PC-9 (cell line): ENCODE results near the gene OTUD1. TPM values are rescaled to one million over a fixed set of nuclear protein-coding genes. Genes with fewer than 3 reads are reported as not detected.

ENCODE experiments used
- BruUV-seq: library from RNA; stranded (reverse); fragments of 400-500 nt; replicated peaks from 2 replicates; lab custom pipeline; 2021; lab: Mats Ljungman, UMichigan
- CTCF ChIA-PET: fragments of 300-600 bp; sonication (Branson Sonifier 250); formaldehyde crosslinking; loops from one replicate; lab custom pipeline; 2022; ENCODE audit warnings: antibody characterized with exemption; lab: Charles Lee
- POLR2A ChIA-PET: fragments of 300-600 bp; sonication (Branson Sonifier 250); formaldehyde crosslinking; loops from one replicate; lab custom pipeline; 2022; ENCODE audit warnings: antibody characterized with exemption; ENCODE audit not compliant: unreplicated experiment; lab: Charles Lee
- DNase-seq, 2 experiments: peaks; one replicate each; pipeline versions ENCODE4 v3.0.0 to v3.0.0-alpha.2; 2015 to 2022; ENCODE audit warnings: mixed read lengths in 1 of 2
- H2AFZ ChIP-seq: fragments of 200-600 bp; sonication (generic); 2 replicates; pipeline ENCODE4 v1.8.1; 2017; ENCODE audit warnings: antibody characterized with exemption
- H3F3A ChIP-seq: fragments of 200-600 bp; sonication (generic); 2 replicates; pipeline ENCODE4 v1.8.1; 2017; ENCODE audit warnings: antibody characterized with exemption, mild to moderate bottlenecking, low read depth; ENCODE audit not compliant: insufficient read depth
- H3K27ac ChIP-seq: fragments of 200-600 bp; sonication (generic); 2 replicates; pipeline ENCODE4 v1.6.1; 2016; ENCODE audit warnings: mixed run types
- H3K27me3 ChIP-seq: fragments of 200-600 bp; sonication (generic); 2 replicates; pipeline ENCODE4 v1.6.1; 2016; ENCODE audit warnings: low read depth, mixed run types; ENCODE audit not compliant: insufficient read depth
- H3K36me3 ChIP-seq: fragments of 200-600 bp; sonication (generic); 2 replicates; pipeline ENCODE4 v1.6.1; 2016; ENCODE audit warnings: low read depth, mixed run types
- H3K4me1 ChIP-seq: fragments of 200-600 bp; sonication (generic); replicated peaks from 2 replicates; pipeline ENCODE4 v1.6.1; 2016; ENCODE audit warnings: mixed run types; ENCODE audit not compliant: insufficient read depth
- H3K4me2 ChIP-seq: fragments of 200-600 bp; sonication (generic); 2 replicates; pipeline ENCODE4 v1.6.1; 2017; ENCODE audit warnings: mixed run types
- H3K4me3 ChIP-seq: fragments of 200-600 bp; sonication (generic); 2 replicates; pipeline ENCODE4 v1.6.1; 2016; ENCODE audit warnings: mixed run types
- H3K79me2 ChIP-seq: fragments of 200-600 bp; sonication (generic); 2 replicates; pipeline ENCODE4 v1.6.1; 2017; ENCODE audit warnings: low read depth, mixed run types
- H3K9me2 ChIP-seq: fragments of 200-600 bp; sonication (generic); 2 replicates; pipeline ENCODE4 v1.8.1; 2017; ENCODE audit warnings: mild to moderate bottlenecking; ENCODE audit not compliant: insufficient read depth
- H3K9me3 ChIP-seq: fragments of 200-600 bp; sonication (generic); 2 replicates; pipeline ENCODE4 v1.8.1; 2016; ENCODE audit warnings: low read depth; ENCODE audit not compliant: insufficient read depth
- H4K20me1 ChIP-seq: fragments of 200-600 bp; sonication (generic); 2 replicates; pipeline ENCODE4 v1.8.1; 2017; ENCODE audit not compliant: insufficient read depth
- EZH2 ChIP-seq: fragments of 200-600 bp; sonication (generic); IDR thresholded peaks from 2 replicates; pipeline ENCODE4 v1.8.0; 2017; ENCODE audit warnings: antibody characterized with exemption, low read depth
- intact Hi-C: fragments of 100-400 bp; cut with micrococcal nuclease; formaldehyde crosslinking; loops from one replicate; pipeline ENCODE4 v1.10.0; 2022; ENCODE audit not compliant: unreplicated experiment
- total RNA-seq: library from RNA; stranded (reverse); gene quantifications from 2 replicates; pipeline ENCODE4 v1.2.3, GENCODE V29; 2021
- TF ChIP-seq, protein P1 (sequence below): fragments of 200-600 bp; sonication (generic); conservative IDR thresholded peaks from 2 replicates; pipeline ENCODE4 v1.6.1; 2017; ENCODE audit warnings: mixed run types, antibody characterized with exemption, mild to moderate bottlenecking, moderate library complexity

The OTUD1 gene
- total RNA-seq, 1 experiment from 2014 or later: 16.9 TPM

DNA sequence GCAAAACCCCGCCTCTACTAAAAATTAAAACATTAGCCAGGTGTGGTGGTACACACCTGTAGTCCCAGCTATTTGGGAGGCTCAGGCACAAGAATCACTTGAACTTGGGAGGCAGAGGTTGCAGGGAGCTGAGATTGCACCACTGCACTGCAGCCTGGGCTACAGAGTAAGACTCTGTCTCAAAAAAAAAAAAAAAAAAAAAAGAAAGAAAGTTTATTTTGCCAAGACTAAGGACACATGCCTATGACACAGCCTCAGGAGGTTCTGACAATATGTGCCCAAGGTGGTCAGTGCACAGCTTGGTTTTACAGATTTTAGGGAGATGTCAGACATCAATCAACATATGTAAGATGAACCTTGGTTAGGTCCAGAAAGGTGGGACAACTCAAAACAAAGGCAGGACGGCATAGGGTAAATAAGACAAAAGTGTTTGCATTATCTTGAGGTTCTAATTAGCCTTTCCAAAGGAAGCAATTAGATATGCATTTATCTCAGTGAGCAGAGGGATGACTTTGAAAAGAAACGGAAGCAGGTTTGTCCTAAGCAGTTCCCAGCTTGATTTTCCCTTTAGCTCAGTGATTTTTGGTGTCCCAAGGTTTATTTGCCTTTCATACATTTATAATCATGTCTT is 20.7 kb upstream of the OTUD1 start:
- Histone ChIP-seq H3K4me1 (peaks cover 65% of the 10 kb centered on the region), H3K27ac (peak overlapping the region; percentile 70), H3K79me2 (no peaks in the 10 kb centered on the region), H2AFZ (no peak overlapping the region), H3K4me3 (no peak overlapping the region), H3K9me2 (no peaks in the 10 kb centered on the region), H3F3A (peaks cover 21% of the 10 kb centered on the region), H3K36me3 (no peaks in the 10 kb centered on the region), H3K9me3 (no peaks in the 10 kb centered on the region), H3K4me2 (peak overlapping the region; percentile 58; the same call in 1 of the 2 replicates), H3K27me3 (no peaks in the 10 kb centered on the region), H4K20me1 (no peaks in the 10 kb centered on the region)
- POLR2A ChIA-PET: no interaction called here
- BruUV-seq: no TSS peak
- no peak for TF ChIP-seq EZH2
- TF ChIP-seq, protein P1, sequence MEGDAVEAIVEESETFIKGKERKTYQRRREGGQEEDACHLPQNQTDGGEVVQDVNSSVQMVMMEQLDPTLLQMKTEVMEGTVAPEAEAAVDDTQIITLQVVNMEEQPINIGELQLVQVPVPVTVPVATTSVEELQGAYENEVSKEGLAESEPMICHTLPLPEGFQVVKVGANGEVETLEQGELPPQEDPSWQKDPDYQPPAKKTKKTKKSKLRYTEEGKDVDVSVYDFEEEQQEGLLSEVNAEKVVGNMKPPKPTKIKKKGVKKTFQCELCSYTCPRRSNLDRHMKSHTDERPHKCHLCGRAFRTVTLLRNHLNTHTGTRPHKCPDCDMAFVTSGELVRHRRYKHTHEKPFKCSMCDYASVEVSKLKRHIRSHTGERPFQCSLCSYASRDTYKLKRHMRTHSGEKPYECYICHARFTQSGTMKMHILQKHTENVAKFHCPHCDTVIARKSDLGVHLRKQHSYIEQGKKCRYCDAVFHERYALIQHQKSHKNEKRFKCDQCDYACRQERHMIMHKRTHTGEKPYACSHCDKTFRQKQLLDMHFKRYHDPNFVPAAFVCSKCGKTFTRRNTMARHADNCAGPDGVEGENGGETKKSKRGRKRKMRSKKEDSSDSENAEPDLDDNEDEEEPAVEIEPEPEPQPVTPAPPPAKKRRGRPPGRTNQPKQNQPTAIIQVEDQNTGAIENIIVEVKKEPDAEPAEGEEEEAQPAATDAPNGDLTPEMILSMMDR: no peak
- DNase-seq: no peak
- intact Hi-C loops: no loop called here
- CTCF ChIA-PET: no interaction called here

DNA sequence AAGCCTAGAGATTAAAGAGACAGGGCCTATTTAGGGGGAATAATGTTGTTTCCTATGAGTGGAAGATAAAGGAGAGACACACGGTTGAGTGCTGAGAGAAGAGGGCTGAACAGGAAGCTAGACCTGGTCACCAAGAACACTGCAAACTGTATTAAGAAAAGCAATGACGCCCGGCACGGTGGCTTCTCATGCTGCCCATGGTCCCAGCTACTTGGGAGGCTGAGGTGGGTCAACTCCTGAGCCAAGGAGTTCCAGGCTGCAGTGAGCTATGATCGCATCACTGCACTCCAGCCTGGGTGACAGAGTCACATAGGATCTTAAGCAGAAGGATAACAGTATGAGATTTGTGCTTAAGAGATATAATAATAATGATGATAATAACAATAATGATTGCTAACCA is 19.7 kb upstream of the OTUD1 start:
- Histone ChIP-seq H2AFZ (no peak overlapping the region), H3K4me1 (peaks cover 65% of the 10 kb centered on the region), H4K20me1 (no peaks in the 10 kb centered on the region), H3K4me3 (no peak overlapping the region), H3K36me3 (no peaks in the 10 kb centered on the region), H3K9me2 (no peaks in the 10 kb centered on the region), H3K9me3 (no peaks in the 10 kb centered on the region), H3K27me3 (no peaks in the 10 kb centered on the region), H3K79me2 (no peaks in the 10 kb centered on the region), H3F3A (peaks cover 23% of the 10 kb centered on the region), H3K4me2 (no peak overlapping the region), H3K27ac (no peak overlapping the region; the same call in 1 of the 2 replicates)
- intact Hi-C loops: no loop called here
- POLR2A ChIA-PET: no interaction called here
- TF ChIP-seq, protein P1: no peak
- TF ChIP-seq EZH2: no peak
- BruUV-seq: no TSS peak
- DNase-seq: no peak
- CTCF ChIA-PET: interaction anchor here (0.6 kb wide), 1 partner anchor 1066 kb away, joined by 9 read pairs; no protein-coding TSS in a partner anchor

DNA sequence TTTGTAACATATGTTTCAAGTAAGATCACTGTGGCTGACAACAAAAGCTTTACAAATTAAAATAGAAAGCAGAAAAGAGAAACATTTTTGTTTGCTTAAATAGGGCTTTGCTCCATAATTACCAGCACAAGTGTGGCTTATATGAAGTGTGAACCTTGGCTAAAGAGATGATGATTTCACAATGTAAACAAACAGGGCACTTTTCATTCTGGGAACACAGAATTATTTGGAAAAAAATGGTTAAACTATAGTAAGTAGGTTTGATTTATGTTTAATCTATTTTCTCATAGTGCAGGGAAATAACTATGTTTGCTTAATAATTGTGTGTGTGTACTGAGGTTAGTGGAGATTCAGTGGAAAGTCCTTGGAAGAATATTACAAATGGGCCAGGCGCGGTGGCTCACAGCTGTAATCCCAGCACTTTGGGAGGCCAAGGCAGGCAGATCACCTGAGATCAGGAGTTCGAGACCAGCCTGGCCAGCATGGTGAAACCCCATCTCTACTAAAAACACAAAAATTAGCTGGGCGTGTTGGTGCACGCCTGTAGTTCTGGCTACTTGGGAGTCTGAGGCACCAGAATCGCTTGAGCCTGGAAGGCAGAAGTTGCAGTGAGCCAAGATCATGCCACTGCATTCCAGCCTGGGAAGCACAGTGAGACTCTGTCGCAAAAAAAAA is 19.1 kb upstream of the OTUD1 start:
- ChIA-PET POLR2A (no interaction called here), CTCF (interaction anchor here (0.6 to 0.7 kb wide), 3 partner anchors 869 to 1135 kb away, joined by 4 to 9 read pairs (median 7); no protein-coding TSS in a partner anchor)
- Histone ChIP-seq H3K36me3 (no peaks in the 10 kb centered on the region), H3K27me3 (no peaks in the 10 kb centered on the region), H3K79me2 (no peaks in the 10 kb centered on the region), H3K9me2 (no peaks in the 10 kb centered on the region), H4K20me1 (no peaks in the 10 kb centered on the region), H3F3A (peaks cover 23% of the 10 kb centered on the region), H3K27ac (peak overlapping the region; percentile 40), H3K4me2 (no peak overlapping the region), H3K9me3 (no peaks in the 10 kb centered on the region), H3K4me1 (peaks cover 65% of the 10 kb centered on the region), H3K4me3 (no peak overlapping the region), H2AFZ (no peak overlapping the region)
- BruUV-seq: no TSS peak
- DNase-seq: no peak
- TF ChIP-seq, protein P1: no peak
- no peak for TF ChIP-seq EZH2
- intact Hi-C loops: no loop called here
